Placental epithelial cell (primary cell): Measurements from ENCODE around the gene MUC21. TPM values are rescaled to one million over a fixed set of nuclear protein-coding genes. Genes with fewer than 3 reads are reported as not detected.

Experiments used
- total RNA-seq: library from RNA; depleted of rRNA; stranded (reverse); fragments of >200 nt; gene quantifications from 2 replicates; pipeline ENCODE4 v1.2.3, GENCODE V29; 2012

MUC21 gene
- total RNA-seq = not detected in 2 replicates

GRCh38 chr6:30983439-30983838 lies at the start of gene MUC21:
TSS of gene MUC21 (plus strand) at chr6:30983718. CDS start at chr6:30983959, 241 bp downstream.

GRCh38 chr6:30940361-30940986 lies 43.0 kb upstream of the MUC21 start, which contains the start of gene MUCL3:
TSS of gene MUCL3 (plus strand) at chr6:30940973. CDS start at chr6:30941000, 27 bp downstream.

DNA sequence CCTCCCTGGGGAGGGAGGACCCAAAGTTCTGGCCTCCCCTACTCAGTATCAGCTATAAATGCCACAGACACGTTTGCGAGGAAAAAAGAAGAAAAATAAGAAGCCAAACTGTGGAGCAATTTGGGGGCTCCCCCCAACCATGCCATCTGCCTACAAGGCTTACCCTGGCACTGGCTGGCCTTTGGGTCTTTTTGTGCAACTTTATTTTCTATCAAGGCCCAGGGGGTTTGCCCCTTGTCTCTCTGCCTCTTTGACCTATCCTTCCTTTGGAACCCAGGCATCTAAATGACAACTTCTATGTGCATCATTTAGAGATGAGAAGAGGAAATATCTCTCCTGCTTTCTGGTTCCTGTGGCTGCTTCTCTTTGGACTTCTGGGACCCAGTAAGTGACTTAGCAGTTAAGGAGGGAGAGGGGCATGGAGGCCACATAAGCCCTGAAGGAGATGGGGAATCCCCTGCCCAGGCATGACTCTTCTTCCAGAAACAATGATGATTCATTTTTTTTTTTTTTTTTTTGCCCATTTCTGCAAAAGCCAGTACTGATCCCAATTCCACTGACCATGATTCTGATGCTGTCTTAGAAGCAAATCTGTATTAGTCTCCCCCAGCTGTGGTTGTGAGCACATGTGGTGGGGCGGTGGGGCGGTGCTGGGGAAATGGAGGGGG lies 27.0 kb downstream of the MUC21 start, which contains the start of gene MUC22:
Gene MUC22, plus strand, starts transcription at position 82 of the 668 bp plus-strand sequence. Its CDS starts 233 bp downstream, at position 315.

Other genes with a start within 250 kb of the MUC21 start
- 56.4 and 87.2 TPM in 2 replicates for gene FLOT1, start 241.0 kb upstream of the MUC21 start, total RNA-seq
- 46.3 and 236 TPM in 2 replicates for gene IER3, start 239.2 kb upstream of the MUC21 start, total RNA-seq
- gene DDR1, start 99.2 kb upstream of the MUC21 start, total RNA-seq = 74.2 and 95.0 TPM in 2 replicates
- gene GTF2H4, start 75.5 kb upstream of the MUC21 start, total RNA-seq = 18.8 and 27.2 TPM in 2 replicates
- 18.8 and 22.1 TPM in 2 replicates for gene VARS2, start 69.5 kb upstream of the MUC21 start, total RNA-seq
- gene SFTA2, start 51.5 kb upstream of the MUC21 start, total RNA-seq = 0.39 and 0.87 TPM in 2 replicates
- not detected in 2 replicates for gene MUCL3, start 42.7 kb upstream of the MUC21 start, total RNA-seq
- gene MUC22, start 26.8 kb downstream of the MUC21 start, total RNA-seq = 0.11 TPM in 1 of 2 replicates, not detected in the other
- 1.2 and 1.3 TPM in 2 replicates for gene C6orf15, start 128.9 kb downstream of the MUC21 start, total RNA-seq
- gene PSORS1C1, start 131.1 kb downstream of the MUC21 start, total RNA-seq = 4.6 and 41.2 TPM in 2 replicates
- gene CDSN, start 136.7 kb downstream of the MUC21 start, total RNA-seq = 54.4 and 69.1 TPM in 2 replicates
- not detected in 2 replicates for gene PSORS1C2, start 155.3 kb downstream of the MUC21 start, total RNA-seq
- gene CCHCR1, start 174.1 kb downstream of the MUC21 start, total RNA-seq = 14.4 and 21.2 TPM in 2 replicates
- 14.5 and 16.9 TPM in 2 replicates for gene TCF19, start 174.9 kb downstream of the MUC21 start, total RNA-seq
- not detected in 2 replicates for gene POU5F1, start 187.0 kb downstream of the MUC21 start, total RNA-seq